SK-N-SH treated with all-trans-retinoic acid at 6 μM for 48 hours (cell line): Measurements from ENCODE around the gene MAFB.

Source experiments
- ARNTL ChIP-seq: fragments of 450-650 bp; formaldehyde crosslinking; IDR thresholded peaks from 2 replicates; pipeline ENCODE4 v1.5.0; 2020; ENCODE audit warnings: low read depth, mild to moderate bottlenecking, moderate library complexity, borderline replicate concordance
- CSRNP3 ChIP-seq: fragments of 250-450 bp; sonication (Bioruptor Pico); IDR thresholded peaks from 2 replicates; pipeline ENCODE4 v1.5.1; 2021; ENCODE audit warnings: mild to moderate bottlenecking, moderate library complexity
- OSR1 ChIP-seq: fragments of 250-450 bp; sonication (Bioruptor Pico); IDR thresholded peaks from 2 replicates; pipeline ENCODE4 v1.8.0; 2022; ENCODE audit warnings: moderate library complexity, mild to moderate bottlenecking, inconsistent platforms
- PPARA ChIP-seq: fragments of 250-450 bp; sonication (Bioruptor Pico); IDR thresholded peaks from 2 replicates; pipeline ENCODE4 v1.5.0; 2020; ENCODE audit warnings: mild to moderate bottlenecking, borderline replicate concordance
- ZFP3 ChIP-seq: fragments of 250-450 bp; sonication (Bioruptor Pico); IDR thresholded peaks from 2 replicates; pipeline ENCODE4 v1.5.0; 2020; ENCODE audit warnings: mild to moderate bottlenecking, moderate library complexity

- TF ChIP-seq OSR1 (CRISPR knock-in tag) (no peak), ARNTL (no peak), ZFP3 (CRISPR knock-in tag) (peak; percentile 67; the same call in 1 of the 2 replicates), CSRNP3 (CRISPR knock-in tag) (no peak), PPARA (no peak)
These were observed 20.4 kb downstream of the MAFB start for GRCh38 chr20:40668449-40669228.
